ENCODE data around the gene JMJD4.

The JMJD4 gene

GRCh38 chr1:227734856-227735538 lies at the start of gene JMJD4, which contains the start of gene SNAP47:
Gene JMJD4 (minus strand): TSS chr1:227735302. CDS start chr1:227735273, 29 bp downstream.
Gene SNAP47 (plus strand): TSS chr1:227735435. CDS start chr1:227747737, 12,302 bp downstream.
- DNase-seq (ENCODE audit: low read depth), result peak; percentile 91

- DNase-seq (ENCODE audit: low read depth), result no peak
Observed at GRCh38 chr1:227782226-227782625, 47.1 kb upstream of the JMJD4 start.

GRCh38 chr1:227781314-227781930 lies 46.3 kb upstream of the JMJD4 start:
- no peak for DNase-seq (ENCODE audit: low read depth)

- DNase-seq (ENCODE audit: low read depth), result no peak
Observed at GRCh38 chr1:227780101-227781044, 45.3 kb upstream of the JMJD4 start.

- no peak for DNase-seq (ENCODE audit: low read depth)
Observed at GRCh38 chr1:227779685-227780084, 44.6 kb upstream of the JMJD4 start.

GRCh38 chr1:227779021-227779441 lies 43.9 kb upstream of the JMJD4 start:
- DNase-seq (ENCODE audit: low read depth), result no peak

- no peak for DNase-seq (ENCODE audit: low read depth)
Observed at GRCh38 chr1:227778401-227778947, 43.4 kb upstream of the JMJD4 start.

- no peak for DNase-seq (ENCODE audit: low read depth)
Observed at GRCh38 chr1:227777646-227778045, 42.5 kb upstream of the JMJD4 start.

- DNase-seq (ENCODE audit: low read depth), result no peak
Observed at GRCh38 chr1:227777156-227777555, 42.1 kb upstream of the JMJD4 start.

- DNase-seq (ENCODE audit: low read depth), result no peak
Observed at GRCh38 chr1:227776331-227776771, 41.2 kb upstream of the JMJD4 start.

GRCh38 chr1:227775841-227776240 lies 40.7 kb upstream of the JMJD4 start:
- no peak for DNase-seq (ENCODE audit: low read depth)

- DNase-seq (ENCODE audit: low read depth), result no peak
Observed at GRCh38 chr1:227774821-227775661, 39.9 kb upstream of the JMJD4 start.

- DNase-seq (ENCODE audit: low read depth), result no peak
Observed at GRCh38 chr1:227774051-227774731, 39.1 kb upstream of the JMJD4 start.

GRCh38 chr1:227773558-227773957 lies 38.5 kb upstream of the JMJD4 start:
- no peak for DNase-seq (ENCODE audit: low read depth)

- DNase-seq (ENCODE audit: low read depth), result no peak
Observed at GRCh38 chr1:227771771-227772170, 36.7 kb upstream of the JMJD4 start.

GRCh38 chr1:227771326-227771725 lies 36.2 kb upstream of the JMJD4 start:
- DNase-seq (ENCODE audit: low read depth), result no peak

GRCh38 chr1:227770812-227771211 lies 35.7 kb upstream of the JMJD4 start:
- no peak for DNase-seq (ENCODE audit: low read depth)

- no peak for DNase-seq (ENCODE audit: low read depth)
Observed at GRCh38 chr1:227769936-227770494, 34.9 kb upstream of the JMJD4 start.

GRCh38 chr1:227769047-227769935 lies 34.2 kb upstream of the JMJD4 start:
- no peak for DNase-seq (ENCODE audit: low read depth)

Data from stimulated activated CD8-positive, alpha-beta memory T cell treated with anti-CD3 and anti-CD28 coated beads, Interleukin-12 subunit alpha, Interleukin-12 subunit beta, amount 100 ng/mL, for 4 hours (primary cell).